Measurements from ENCODE around the gene SACS.

DNA sequence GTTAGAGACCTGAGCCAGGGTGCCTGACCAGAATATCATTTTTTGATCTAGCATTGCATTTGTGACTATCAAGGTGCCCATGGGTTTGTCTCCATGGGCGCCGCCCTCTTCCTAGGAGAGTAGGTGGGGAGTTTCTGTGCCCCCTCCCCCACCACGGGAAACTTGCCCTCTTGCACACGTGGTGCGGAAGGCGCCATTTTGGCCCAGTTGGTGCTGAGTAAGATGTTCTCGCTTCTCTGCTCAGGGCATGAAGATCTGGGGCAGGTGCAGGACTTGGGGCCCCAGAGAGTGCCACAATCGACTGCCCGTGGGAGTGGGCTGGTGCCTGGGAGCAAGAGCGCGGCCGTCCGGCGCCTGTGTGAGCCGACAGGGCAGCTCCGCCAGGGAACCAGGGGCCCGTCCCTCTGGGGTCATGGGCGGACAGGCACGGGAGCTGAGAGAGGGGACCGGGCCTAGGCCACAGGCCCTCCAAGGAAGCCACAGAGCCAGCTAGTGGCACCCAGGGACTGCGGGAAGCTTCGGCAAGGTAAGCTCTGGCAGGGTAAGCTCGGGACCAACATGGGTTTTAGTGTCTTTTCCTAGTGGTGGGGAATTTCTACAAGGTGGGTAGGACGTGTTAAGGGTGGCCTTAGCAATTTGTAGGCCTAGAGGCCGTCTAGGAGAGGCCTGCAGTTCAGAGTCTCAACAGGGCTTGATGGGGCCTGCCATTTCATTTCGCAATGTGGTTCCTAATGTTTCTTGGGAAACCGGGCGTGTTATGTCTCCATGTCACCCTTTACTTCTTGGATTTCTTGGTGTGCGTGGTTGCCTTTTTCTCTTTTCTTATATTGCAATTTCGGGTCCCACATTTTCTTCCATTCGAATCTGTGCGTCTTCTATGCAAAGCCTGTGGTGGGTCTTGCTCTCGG lies 14.5 kb downstream of the SACS start:
- TF ChIP-seq YY1 (IDR thresholded peaks at IDR 0.05; ENCODE audit: insufficient read depth, insufficient read length) (no peak), ZNF274 (IDR thresholded peaks at IDR 0.05; ENCODE audit: low read depth, low read length) (no peak)
